B cell (primary cell): ENCODE data around the gene CCDC86.

Experiments used
- CTCF ChIP-seq: fragments of 200-600 bp; IDR thresholded peaks from one replicate; pipeline ENCODE4 v1.8.0; 2022; ENCODE audit warnings: antibody characterized with exemption, mild to moderate bottlenecking
- EZH2 ChIP-seq: IDR thresholded peaks from 2 replicates; pipeline ENCODE4 v1.6.1; 2012; ENCODE audit warnings: borderline replicate concordance, low read depth, mild to moderate bottlenecking, moderate library complexity, low read length; ENCODE audit not compliant: insufficient read depth, poor library complexity, severe bottlenecking

GRCh38 chr11:60792521-60792920, 49.4 kb upstream of the CCDC86 start:
- TF ChIP-seq CTCF (no peak), EZH2 (no peak)
